Heart right ventricle (tissue), 16 donors: ENCODE measurements around the gene GFRA4. TPM values are rescaled to one million over a fixed set of nuclear protein-coding genes. Genes with fewer than 3 reads are reported as not detected.

ENCODE experiments used
- ATAC-seq, 8 donors: fragments of 200-7000 bp; cut with Tn5 transposase; one replicate each; pipeline ENCODE4 v1.9.1; 2020; ENCODE audit warnings: mild to moderate bottlenecking in 8 of 8, moderate library complexity in 8 of 8, moderate number of reproducible peaks in 1 of 8
- DNase-seq, 2 donors: peaks; one replicate each; pipeline ENCODE4 v3.0.0-alpha.2; 2020
- H3K27ac ChIP-seq, 10 donors: fragments of 200-600 bp; sonication (generic) in 2 of 10; one replicate each; pipeline versions ENCODE4 v1.5.0 to v1.8.0; 2020 to 2022; ENCODE audit warnings: mild to moderate bottlenecking in 3 of 10
- H3K27me3 ChIP-seq, 7 donors: fragments of 200-600 bp; one replicate each; pipeline ENCODE4 v1.8.0; 2021 to 2022; ENCODE audit warnings: mild to moderate bottlenecking in 2 of 7
- H3K36me3 ChIP-seq, 9 donors: fragments of 200-600 bp; sonication (generic) in 1 of 9; one replicate each; pipeline versions ENCODE4 v1.5.0 to v1.8.0; 2020 to 2022; ENCODE audit warnings: mild to moderate bottlenecking in 2 of 9
- H3K4me1 ChIP-seq, 9 donors: fragments of 200-600 bp; sonication (generic) in 1 of 9; one replicate each; pipeline versions ENCODE4 v1.5.0 to v1.8.0; 2020 to 2022; ENCODE audit warnings: mild to moderate bottlenecking in 4 of 9
- H3K4me3 ChIP-seq, 10 donors: fragments of 200-600 bp; sonication (generic) in 2 of 10; one replicate each; pipeline versions ENCODE4 v1.5.0 to v1.8.0; 2020 to 2022; ENCODE audit warnings: mild to moderate bottlenecking in 7 of 10, moderate library complexity in 2 of 10
- H3K9me3 ChIP-seq, 11 donors: fragments of 200-600 bp in 10 of 11; sonication (generic) in 2 of 11; one replicate each; pipeline versions ENCODE4 v1.5.0 to v1.8.0; 2013 to 2022; ENCODE audit warnings: mild to moderate bottlenecking in 2 of 11, control low read depth in 1 of 11, moderate library complexity in 1 of 11
- CTCF ChIP-seq, 9 donors: fragments of 200-600 bp; sonication (generic) in 2 of 9; IDR thresholded peaks; one replicate each; pipeline versions ENCODE4 v1.5.0 to v1.8.0; 2021 to 2022; ENCODE audit warnings: antibody characterized with exemption in 9 of 9, mild to moderate bottlenecking in 5 of 9, moderate library complexity in 1 of 9
- WGBS, 2 donors: extraction: QIAGEN DNeasy Blood & Tissue Kit; methylation state at CpG; one replicate each; pipeline ENCODE4 v1.1.7; 2013; ENCODE audit warnings: inconsistent platforms in 1 of 2; 5-methylcytosine and 5-hydroxymethylcytosine counted together
- intact Hi-C, 10 donors: fragments of 100-400 bp; cut with DNase I; formaldehyde crosslinking; loops; one replicate each; pipeline versions ENCODE4 v1.11.1 to v1.14.2; 2022
- long read RNA-seq, 3 donors: library from polyadenylated mRNA; unstranded; transcript quantifications; one replicate each; pipeline ENCODE4 v2.0.0, GENCODE V29; 2020 to 2021
- polyA plus RNA-seq, 2 donors: library from polyadenylated mRNA; stranded (reverse); fragments of 200-250 nt; gene quantifications; one replicate each; pipeline ENCODE4 v1.2.3, GENCODE V29; 2013
- total RNA-seq, 10 donors: library from RNA; stranded (reverse); fragmentation: NEBNext Ultra II Directional in 3 of 10; extraction: Animal tissue kit (Norgen Biotek cat#: 25700) in 3 of 10; gene quantifications; one replicate each; pipeline versions ENCODE4 v1.2.1 to v1.2.4, GENCODE V29; 2021 to 2023
- donor health status: Arrhythmogenic right ventricular cardiomyopathy.
- donor health status: ischemic (EF 13 %, LVEDD 7.1; RV severe dilation, severe dysfunction).
- donor health status: healthy with polysubstance abuse.
- donor health status: DM: no; HTN: yes; CAD: no.
- donor health status: DM: no; HTN: no; CAD: no.
- donor health status: ischemic (EF 25% LVEDD 6.9; RV normal size, moderate dysfunction).
- donor health status: ischemic (EF 25% LVEDD 5.7; RV mildly dilated, moderate dysfunction).
- donor health status: healthy.
- donor health status: DM: yes; HTN: yes; CAD: no.
- donor health status: Ischemic cardiomyopathy.
- donor health status: ischemic (EF 35%, LVEDD 5.7; RV mildly dilated, moderate dysfunction).
- donor health status: nonischemic (EF 11% LVEDD 7.7; RV severe dilation, severe dysfunction).
- donor health status: DM: yes; HTN: yes; CAD: no.
- donor health status: PGD.
- donor health status: ischemic (EF 29% LVEDD 5.4; RV normal size, mild dysfunction).
- donor health status: nonischemic (EF 23%, LVEDD 6.1; RV moderate dilation, normal function).

Gene GFRA4
- not detected for total RNA-seq
- polyA plus RNA-seq: not detected
- long read RNA-seq, donor 1: 0 reads
- long read RNA-seq, donor 2: 0 reads
- long read RNA-seq, donor 3: 0 reads

- intact Hi-C loops: no loop called here
- Histone ChIP-seq H3K27ac (no peak within 1 kb of the TSS), H3K9me3 (no peaks in the 10 kb centered on the region), H3K36me3 (no peaks in the 10 kb centered on the region), H3K27me3 (peaks cover 7 to 51% (median 41%) of the 10 kb centered on the region in 7 donors), H3K4me3 (no peak within 1 kb of the TSS), H3K4me1 (peaks cover 0 to 7% (median 0%) of the 10 kb centered on the region in 9 donors)
- no peak for ATAC-seq
- 60 to 63% methylated on average over 19 of the region's 19 CpGs for WGBS, 2 donors
- no peak for DNase-seq
- no peak for TF ChIP-seq CTCF (IDR thresholded peaks at IDR 0.05)
These were observed at the start of gene GFRA4 for GRCh38 chr20:3663031-3663701. Gene GFRA4 (minus strand): TSS chr20:3663399. CDS start chr20:3663399, 0 bp downstream.

- no peaks in the 10 kb centered on the region for H3K36me3 ChIP-seq
- H3K4me3 ChIP-seq: peak within 1 kb of the TSS in 6 of 10 donors; percentile 3 to 49 (median 21)
- no peaks in the 10 kb centered on the region for H3K9me3 ChIP-seq
- H3K4me1 ChIP-seq: peaks cover 3 to 51% (median 14%) of the 10 kb centered on the region in 9 donors
- peak; percentile 55 to 61 for DNase-seq
- H3K27me3 ChIP-seq: no peaks in the 10 kb centered on the region
- no peak for TF ChIP-seq CTCF (IDR thresholded peaks at IDR 0.05)
- H3K27ac ChIP-seq: peak within 1 kb of the TSS in 1 of 10 donors; percentile 75
- intact Hi-C loops: loop anchor here in 4 of 10 donors (5.0 to 10.0 kb wide), 3 partner anchors 35 to 150 kb away; no protein-coding TSS in a partner anchor
- WGBS, 2 donors: 78 to 80% methylated on average over 15 of the region's 15 CpGs
- ATAC-seq: peak; percentile 28 to 62 (median 53)
These were observed 49.2 kb upstream of the GFRA4 start, which contains the start of gene SIGLEC1 for GRCh38 chr20:3712279-3712873. Gene SIGLEC1 (minus strand): TSS chr20:3712600. CDS start chr20:3707128, 5,472 bp downstream.

- peak overlapping the region in 5 of 10 donors; percentile 3 to 49 (median 27) for H3K4me3 ChIP-seq
- H3K4me1 ChIP-seq: peaks cover 3 to 56% (median 14%) of the 10 kb centered on the region in 9 donors
- no peaks in the 10 kb centered on the region for H3K9me3 ChIP-seq
- peak overlapping the region in 2 of 10 donors; percentile 22 to 75 for H3K27ac ChIP-seq
- 66 to 73% methylated on average over 4 of the region's 4 CpGs for WGBS, 2 donors
- TF ChIP-seq CTCF (IDR thresholded peaks at IDR 0.05): no peak
- ATAC-seq (peak in 4 of 8 donors; percentile 21 to 43 (median 29)), DNase-seq (no peak)
- H3K27me3 ChIP-seq: no peaks in the 10 kb centered on the region
- peaks cover 0 to 6% (median 0%) of the 10 kb centered on the region in 9 donors for H3K36me3 ChIP-seq
- intact Hi-C loops: loop anchor here in 9 of 10 donors (1.0 to 10.0 kb wide), 5 partner anchors 34 to 149 kb away; no protein-coding TSS in a partner anchor
These were observed 48.3 kb upstream of the GFRA4 start for GRCh38 chr20:3711484-3711941.
